H1 (cell line): ENCODE results near the gene AURKAIP1. TPM values are rescaled to one million over a fixed set of nuclear protein-coding genes. Genes with fewer than 3 reads are reported as not detected.
A peak's percentile ranks its signal among the peaks of the same experiment; 100 is the strongest.

Experiments used
- CTCF ChIA-PET: fragments of 300-600 bp; sonication (Branson Sonifier 250); formaldehyde crosslinking; loops from one replicate; lab custom pipeline; 2021; ENCODE audit not compliant: partially characterized antibody; lab: Charles Lee
- POLR2A ChIA-PET: fragments of 300-600 bp; sonication (Branson Sonifier 250); formaldehyde crosslinking; loops from one replicate; lab custom pipeline; 2021; ENCODE audit warnings: inconsistent platforms; ENCODE audit not compliant: partially characterized antibody; lab: Charles Lee
- DNase-seq, 2 experiments: peaks; one replicate each; pipeline versions ENCODE4 v3.0.0 to v3.0.0-alpha.2; 2010 to 2022; ENCODE audit warnings: low spot score in 2 of 2, low read depth in 1 of 2, mixed read lengths in 1 of 2
- FAIRE-seq: peaks from 2 replicates; lab custom pipeline; 2011; peaks lifted over from hg19 to GRCh38; lab: Jason Lieb, UNC
- H2AFZ ChIP-seq: 2 replicates; pipeline ENCODE4 v1.8.1; 2012; ENCODE audit warnings: low read length, inconsistent platforms
- H2AK5ac ChIP-seq: 2 replicates; pipeline ENCODE4 v1.6.1; 2013; ENCODE audit warnings: low read depth, low read length
- H2BK120ac ChIP-seq: replicated peaks from 2 replicates; pipeline ENCODE3; 2013; ENCODE audit warnings: low read depth, low read length, inconsistent platforms
- H2BK12ac ChIP-seq: 2 replicates; pipeline ENCODE4 v1.6.1; 2013; ENCODE audit warnings: low read depth, low read length
- H2BK15ac ChIP-seq: 2 replicates; pipeline ENCODE4 v1.6.1; 2013; ENCODE audit warnings: low read length
- H2BK20ac ChIP-seq: 2 replicates; pipeline ENCODE4 v1.6.1; 2013; ENCODE audit warnings: low read length
- H2BK5ac ChIP-seq: 2 replicates; pipeline ENCODE4 v1.6.1; 2013; ENCODE audit warnings: low read depth, low read length
- H3K14ac ChIP-seq: 2 replicates; pipeline ENCODE4 v1.6.1; 2013; ENCODE audit warnings: inconsistent platforms; ENCODE audit not compliant: insufficient read length
- H3K18ac ChIP-seq: 2 replicates; pipeline ENCODE4 v1.6.1; 2013; ENCODE audit warnings: low read length; ENCODE audit errors: extremely low read depth
- H3K23ac ChIP-seq: 2 replicates; pipeline ENCODE4 v1.6.1; 2013; ENCODE audit warnings: inconsistent platforms; ENCODE audit not compliant: insufficient read length
- H3K23me2 ChIP-seq: 2 replicates; pipeline ENCODE4 v1.6.1; 2013; ENCODE audit warnings: low read depth, low read length
- H3K27ac ChIP-seq: 2 replicates; pipeline ENCODE4 v1.6.1; 2011; ENCODE audit warnings: low read depth, low read length, inconsistent platforms
- H3K27me3 ChIP-seq, 4 experiments: replicated peaks in 1 of 4; 1 replicate in 1 of 4; 2 replicates in 3 of 4; pipeline versions ENCODE4 v1.6.1 to v1.8.1; 2011 to 2013; ENCODE audit warnings: low read length in 3 of 4, mild to moderate bottlenecking in 3 of 4, inconsistent platforms in 2 of 4, mixed read lengths in 2 of 4, moderate library complexity in 1 of 4; ENCODE audit not compliant: control insufficient read depth in 3 of 4, insufficient read depth in 3 of 4; ENCODE audit errors: extremely low read depth in 1 of 4
- H3K36me3 ChIP-seq, 4 experiments: 2 replicates each; pipeline versions ENCODE4 v1.6.1 to v1.8.1; 2011 to 2013; ENCODE audit warnings: mild to moderate bottlenecking in 4 of 4, low read length in 3 of 4, moderate library complexity in 2 of 4, control low read depth in 1 of 4, inconsistent platforms in 1 of 4; ENCODE audit not compliant: insufficient read depth in 4 of 4, control insufficient read depth in 2 of 4
- H3K4ac ChIP-seq: replicated peaks from 2 replicates; pipeline ENCODE3; 2013; ENCODE audit warnings: low read length, low read depth, mixed read lengths, inconsistent platforms; ENCODE audit not compliant: insufficient read length
- H3K4me1 ChIP-seq, 4 experiments: replicated peaks in 1 of 4; 1 replicate in 1 of 4; 2 replicates in 3 of 4; pipeline versions ENCODE4 v1.6.1 to v1.8.1; 2011 to 2013; ENCODE audit warnings: low read length in 3 of 4, inconsistent platforms in 2 of 4, mixed read lengths in 1 of 4; ENCODE audit not compliant: insufficient read depth in 4 of 4, control insufficient read depth in 3 of 4
- H3K4me2 ChIP-seq, 2 experiments: 2 replicates each; pipeline versions ENCODE4 v1.6.1 to v1.8.1; 2011 to 2013; ENCODE audit warnings: low read depth in 2 of 2, low read length in 2 of 2, control low read depth in 1 of 2, inconsistent platforms in 1 of 2, mild to moderate bottlenecking in 1 of 2; ENCODE audit not compliant: insufficient read depth in 1 of 2
- H3K4me3 ChIP-seq, 4 experiments: fragments of 200-600, 300-600 bp in 1 of 4; sonication (generic), shearing (Covaris generic), sonication (Bioruptor Twin) in 1 of 4; 2 replicates each; pipeline versions ENCODE4 v1.5.1 to v1.8.1; 2011 to 2016; ENCODE audit warnings: low read length in 4 of 4, low read depth in 3 of 4, control low read depth in 2 of 4, inconsistent platforms in 2 of 4, mild to moderate bottlenecking in 2 of 4, mixed read lengths in 1 of 4, moderate library complexity in 1 of 4; ENCODE audit not compliant: insufficient read depth in 2 of 4; ENCODE audit errors: extremely low read depth in 1 of 4
- H3K56ac ChIP-seq: replicated peaks from 2 replicates; pipeline ENCODE3; 2013; ENCODE audit warnings: low read depth, mild to moderate bottlenecking, mixed read lengths, low read length, inconsistent platforms; ENCODE audit not compliant: insufficient read length
- H3K79me1 ChIP-seq: 2 replicates; pipeline ENCODE4 v1.6.1; 2013; ENCODE audit warnings: low read depth, low read length, control low read depth
- H3K79me2 ChIP-seq, 2 experiments: 2 replicates each; pipeline versions ENCODE4 v1.6.1 to v1.8.1; 2012 to 2013; ENCODE audit warnings: low read length in 2 of 2, mild to moderate bottlenecking in 2 of 2, inconsistent platforms in 1 of 2; ENCODE audit not compliant: insufficient read depth in 2 of 2, control insufficient read depth in 1 of 2
- H3K9ac ChIP-seq, 4 experiments: replicated peaks in 1 of 4; 1 replicate in 1 of 4; 2 replicates in 3 of 4; pipeline versions ENCODE4 v1.6.1 to v1.8.1; 2011 to 2013; ENCODE audit warnings: low read depth in 3 of 4, low read length in 3 of 4, control low read depth in 2 of 4, mild to moderate bottlenecking in 2 of 4, moderate library complexity in 2 of 4, inconsistent platforms in 1 of 4; ENCODE audit errors: extremely low read depth in 1 of 4
- H3K9me3 ChIP-seq, 2 experiments: 2 replicates each; pipeline versions ENCODE4 v1.6.1 to v1.8.1; 2012 to 2013; ENCODE audit warnings: mild to moderate bottlenecking in 2 of 2, moderate library complexity in 2 of 2, control low read depth in 1 of 2, inconsistent platforms in 1 of 2, low read depth in 1 of 2, low read length in 1 of 2, mixed read lengths in 1 of 2; ENCODE audit not compliant: insufficient read depth in 2 of 2
- H4K20me1 ChIP-seq, 2 experiments: replicated peaks in 1 of 2; 2 replicates each; pipeline versions ENCODE3 to v1.8.1; 2011 to 2013; ENCODE audit warnings: inconsistent platforms in 2 of 2, low read length in 2 of 2, mild to moderate bottlenecking in 1 of 2; ENCODE audit not compliant: insufficient read depth in 2 of 2, control insufficient read depth in 1 of 2
- H4K5ac ChIP-seq: 2 replicates; pipeline ENCODE4 v1.6.1; 2013; ENCODE audit warnings: low read length, low read depth, mixed read lengths, inconsistent platforms; ENCODE audit not compliant: insufficient read length
- H4K8ac ChIP-seq: 2 replicates; pipeline ENCODE4 v1.8.0; 2013; ENCODE audit warnings: mild to moderate bottlenecking, moderate library complexity, low read length, inconsistent platforms; ENCODE audit not compliant: insufficient read depth; ENCODE audit errors: extremely low read depth
- H4K91ac ChIP-seq: replicated peaks from 2 replicates; pipeline ENCODE3; 2013; ENCODE audit warnings: low read length, mixed read lengths, inconsistent platforms; ENCODE audit not compliant: insufficient read length
- RNF2 ChIP-seq: fragments of 200-900, 300-1000 bp; sonication (generic); IDR thresholded peaks from 2 replicates; pipeline ENCODE4 v1.7.1; 2016; ENCODE audit warnings: borderline replicate concordance, low read depth, mild to moderate bottlenecking, antibody characterized with exemption, low read length; ENCODE audit not compliant: poor library complexity, severe bottlenecking; ENCODE audit errors: missing control alignments
- WGBS, 2 experiments: shearing (Covaris generic) in 1 of 2; methylation state at CpG; one replicate each; pipeline versions ENCODE4 v1.1.6 to v1.1.7; 2013 to 2015; ENCODE audit warnings: low lambda C conversion rate in 2 of 2, mixed read lengths in 2 of 2, inconsistent platforms in 1 of 2, low coverage in 1 of 2, missing lambda C conversion rate in 1 of 2; ENCODE audit not compliant: insufficient replicate concordance in 2 of 2, insufficient coverage in 1 of 2, insufficient read length in 1 of 2; ENCODE audit errors: extremely low coverage in 1 of 2, missing lambda C conversion rate in 1 of 2; 5-methylcytosine and 5-hydroxymethylcytosine counted together
- polyA plus RNA-seq, 7 experiments: library from polyadenylated mRNA; depleted of rRNA in 3 of 7; stranded (reverse) in 5 of 7; unstranded in 2 of 7; fragments of >200 nt in 5 of 7; fragments of 200-250 nt in 2 of 7; gene quantifications; 1 replicate in 5 of 7; 2 replicates in 1 of 7; 4 replicates in 1 of 7; pipeline versions ENCODE4 v1.2.1 to v1.2.3, GENCODE V29; 2011 to 2013; ENCODE audit warnings: missing spikeins in 2 of 7, mixed read lengths in 2 of 7
- total RNA-seq: library from RNA; stranded (reverse); fragmentation: NEBNext Ultra II Directional; extraction: Animal tissue kit (Norgen Biotek cat#: 25700); gene quantifications from 2 replicates; pipeline ENCODE4 v1.2.1, GENCODE V29; 2021
- TF ChIP-seq, protein P1 (sequence below): IDR thresholded peaks from 2 replicates; pipeline ENCODE4 v1.6.1; 2012; ENCODE audit warnings: inconsistent platforms

AURKAIP1 gene
- total and polyA plus RNA-seq, 2 of the 8 experiments (the other 6 are each of a cell fraction or from before 2014, with no cell fraction given): 87.8 to 194 TPM

DNA sequence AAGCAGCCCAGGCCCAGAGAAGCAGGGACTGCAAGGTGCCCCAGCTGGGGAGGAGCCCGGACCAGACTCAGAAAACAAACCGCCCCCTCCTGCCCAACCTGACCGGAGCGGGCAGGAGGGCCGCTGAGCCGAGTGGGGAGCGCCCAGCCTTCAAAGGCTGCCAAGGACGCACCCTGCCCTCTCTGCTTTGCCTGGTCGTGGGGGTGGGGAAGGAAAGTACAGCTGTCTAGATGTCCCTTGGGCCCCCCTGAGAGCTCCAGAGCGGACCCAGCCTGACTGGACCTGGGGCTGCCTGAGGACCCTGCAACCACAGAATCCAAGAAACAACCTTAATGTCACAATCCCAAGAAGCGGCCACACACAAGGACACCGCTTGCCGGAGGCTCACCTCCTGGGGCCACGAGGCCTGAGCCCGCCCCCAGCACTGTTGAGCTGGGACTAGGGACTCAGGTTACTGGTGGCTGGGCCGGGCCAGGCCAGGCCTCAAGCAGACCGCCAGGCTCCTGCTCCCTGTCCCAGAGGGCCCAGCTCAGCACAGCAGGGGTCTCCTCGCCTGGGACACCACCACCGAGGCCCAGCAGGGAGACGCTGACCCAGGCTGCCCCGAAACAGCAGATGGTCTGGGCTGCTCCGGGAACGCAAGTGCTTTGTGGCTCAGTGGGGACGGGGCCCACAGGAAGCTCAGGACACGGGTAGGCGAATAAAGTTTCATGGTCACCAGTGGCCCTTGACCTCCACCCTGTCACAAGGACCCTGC, 27.2 kb downstream of the AURKAIP1 start:
- Histone ChIP-seq H4K20me1 (peaks cover 16 to 40% of the 10 kb centered on the region in 2 experiments), H2BK5ac (peak overlapping the region; percentile 7; the same call in 1 of the 2 replicates), H2BK20ac (no peak overlapping the region), H2AK5ac (no peak overlapping the region), H4K91ac (no peak overlapping the region), H2BK12ac (no peak overlapping the region), H3K4me1 (peaks cover 0 to 31% (median 19%) of the 10 kb centered on the region in 4 experiments; a peak in 5 of 7 replicates), H4K5ac (no peak overlapping the region), H3K14ac (no peak overlapping the region)
- POLR2A ChIA-PET: interaction anchor here (0.7 to 2.3 kb wide), 15 partner anchors 13 to 91 kb away, joined by 3 to 13 read pairs (median 4); partner anchors contain the start of genes AURKAIP1, CCNL2 and TAS1R3
- DNase-seq: peak in 1 of 2 experiments; percentile 78
- CTCF ChIA-PET: interaction anchor here (0.6 to 2.1 kb wide), 21 partner anchors 9 to 1034 kb away, joined by 3 to 15 read pairs (median 3); partner anchors contain the start of gene AURKAIP1
- TF ChIP-seq RNF2: no peak
- TF ChIP-seq, protein P1, sequence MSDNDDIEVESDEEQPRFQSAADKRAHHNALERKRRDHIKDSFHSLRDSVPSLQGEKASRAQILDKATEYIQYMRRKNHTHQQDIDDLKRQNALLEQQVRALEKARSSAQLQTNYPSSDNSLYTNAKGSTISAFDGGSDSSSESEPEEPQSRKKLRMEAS: peak; percentile 14; the same call in 1 of the 2 replicates
- TF ChIP-seq, all 59 proteins: peak for 1
- Histone ChIP-seq H3K27me3 (no peaks in the 10 kb centered on the region), H3K79me2 (peaks cover 0 to 28% of the 10 kb centered on the region in 2 experiments; a peak in 3 of 4 replicates), H2BK15ac (no peak overlapping the region), H3K56ac (no peak overlapping the region), H4K8ac (peak overlapping the region; percentile 68; the same call in 1 of the 2 replicates), H3K36me3 (no peaks in the 10 kb centered on the region), H3K79me1 (peaks cover 17% of the 10 kb centered on the region), H3K4me3 (peak overlapping the region; percentile 60 to 84 (median 65)), H3K18ac (no peak overlapping the region; the same call in none of the 2 replicates), H3K9ac (peak overlapping the region in 1 of 4 experiments; percentile 49; a peak in 3 of 7 replicates), H2BK120ac (no peak overlapping the region), H3K23ac (no peak overlapping the region), H3K4me2 (peak overlapping the region; percentile 75 to 78), H3K9me3 (no peaks in the 10 kb centered on the region), H3K27ac (no peak overlapping the region; the same call in 1 of the 2 replicates), H3K4ac (no peak overlapping the region), H3K23me2 (peaks cover 14% of the 10 kb centered on the region; the same call in 1 of the 2 replicates), H2AFZ (no peak overlapping the region)
- no peak for FAIRE-seq
- 40% methylated on average over 25 of the region's 26 CpGs; no CpG with 5 or more reads in 1 of the 2 experiments for WGBS, 2 experiments
